Fibroblast of lung (primary cell): Measurements from ENCODE around the gene CRYBG1. TPM values are rescaled to one million over a fixed set of nuclear protein-coding genes. Genes with fewer than 3 reads are reported as not detected.

Experiments
- DNase-seq, 2 donors: peaks; one replicate each; pipeline versions ENCODE4 v3.0.0 to v3.0.0-alpha.2; 2010; ENCODE audit warnings: low read depth in 2 of 2
- H2AFZ ChIP-seq: 2 replicates; pipeline ENCODE4 v1.5.1; 2012; ENCODE audit warnings: low read length, control low read depth, inconsistent platforms
- H3K27ac ChIP-seq: 2 replicates; pipeline ENCODE4 v1.5.1; 2011; ENCODE audit warnings: low read length, control low read depth; ENCODE audit not compliant: insufficient read depth
- H3K27me3 ChIP-seq: 2 replicates; pipeline ENCODE4 v1.5.1; 2011; ENCODE audit warnings: mild to moderate bottlenecking, low read length; ENCODE audit not compliant: control insufficient read depth, insufficient read depth
- H3K36me3 ChIP-seq: 2 replicates; pipeline ENCODE4 v1.5.1; 2011; ENCODE audit warnings: low read length; ENCODE audit not compliant: control insufficient read depth, insufficient read depth
- H3K4me1 ChIP-seq: 2 replicates; pipeline ENCODE4 v1.5.1; 2011; ENCODE audit warnings: low read length; ENCODE audit not compliant: control insufficient read depth, insufficient read depth; ENCODE audit errors: extremely low read depth
- H3K4me2 ChIP-seq: 2 replicates; pipeline ENCODE4 v1.5.1; 2011; ENCODE audit warnings: low read length, control low read depth; ENCODE audit not compliant: insufficient read depth; ENCODE audit errors: extremely low read depth
- H3K4me3 ChIP-seq, 4 experiments: fragments of 200-600 bp in 1 of 4; sonication (generic) in 1 of 4; replicated peaks in 1 of 4; 2 replicates each; pipeline ENCODE4 v1.5.1; 2011 to 2016; ENCODE audit warnings: low read length in 4 of 4, low read depth in 3 of 4, mild to moderate bottlenecking in 3 of 4, control low read depth in 2 of 4, inconsistent platforms in 1 of 4, mixed read lengths in 1 of 4; ENCODE audit not compliant: insufficient read depth in 1 of 4; ENCODE audit errors: control extremely low read depth in 1 of 4
- H3K79me2 ChIP-seq: 2 replicates; pipeline ENCODE4 v1.5.1; 2012; ENCODE audit warnings: mild to moderate bottlenecking, low read length, inconsistent platforms; ENCODE audit not compliant: control insufficient read depth, insufficient read depth
- H3K9ac ChIP-seq: 2 replicates; pipeline ENCODE4 v1.5.1; 2011; ENCODE audit warnings: mild to moderate bottlenecking, low read length, control low read depth; ENCODE audit not compliant: insufficient read depth
- H3K9me3 ChIP-seq: 2 replicates; pipeline ENCODE4 v1.5.1; 2012; ENCODE audit warnings: low read depth, low read length; ENCODE audit not compliant: control insufficient read depth, insufficient read depth
- H4K20me1 ChIP-seq: 2 replicates; pipeline ENCODE4 v1.5.1; 2011; ENCODE audit warnings: low read length; ENCODE audit not compliant: control insufficient read depth, insufficient read depth; ENCODE audit errors: extremely low read depth
- CTCF ChIP-seq, 2 donors: IDR thresholded peaks in 1 of 2; conservative IDR thresholded peaks in 1 of 2; 1 replicate in 1 of 2; 2 replicates in 1 of 2; pipeline ENCODE4 v1.5.1; 2011 to 2012; ENCODE audit warnings: low read length in 2 of 2, control low read depth in 1 of 2, inconsistent platforms in 1 of 2, low read depth in 1 of 2, mild to moderate bottlenecking in 1 of 2
- EZH2 ChIP-seq: IDR thresholded peaks from 2 replicates; pipeline ENCODE4 v1.5.1; 2012; ENCODE audit warnings: low read length, control low read depth, mild to moderate bottlenecking; ENCODE audit errors: missing control alignments
- polyA plus RNA-seq, 2 donors: library from polyadenylated mRNA; depleted of rRNA in 1 of 2; stranded (reverse) in 1 of 2; unstranded in 1 of 2; fragments of >200 nt; gene quantifications; 2 replicates each; pipeline ENCODE4 v1.2.1, GENCODE V29; 2011 to 2012; ENCODE audit warnings: missing spikeins in 1 of 2
- total RNA-seq: library from RNA; depleted of rRNA; stranded (reverse); fragments of >200 nt; gene quantifications from 2 replicates; pipeline ENCODE4 v1.2.1, GENCODE V29; 2014

The CRYBG1 gene
- total and polyA plus RNA-seq, 2 donors (not counting 1 experiment from before 2014, with no cell fraction given): 4.3 to 10.1 TPM

DNA sequence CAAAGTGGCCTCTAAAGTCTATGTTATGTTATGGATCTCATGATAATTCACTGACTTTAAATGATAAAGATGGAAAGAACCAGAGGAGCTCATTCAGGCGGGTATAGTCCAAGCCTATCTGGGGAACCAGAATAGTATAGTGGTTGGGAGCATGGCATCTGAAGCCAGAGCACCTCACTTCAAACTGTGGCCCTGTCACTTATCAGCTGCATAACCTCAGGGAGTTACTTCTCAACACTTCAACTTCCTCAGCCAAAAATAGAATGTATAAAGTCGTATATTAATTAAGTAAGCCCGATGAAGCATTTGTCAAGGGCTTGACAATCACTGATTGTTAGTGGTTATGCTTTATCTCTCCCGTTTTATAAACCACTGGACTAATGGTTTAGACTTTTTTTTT lies 156.1 kb downstream of the CRYBG1 start:
- H3K4me2 ChIP-seq: no peak overlapping the region
- no peaks in the 10 kb centered on the region for H3K9me3 ChIP-seq
- no peaks in the 10 kb centered on the region for H3K27me3 ChIP-seq
- TF ChIP-seq CTCF (conservative IDR thresholded peaks at IDR 0.05 in 1 of 2, IDR thresholded peaks at IDR 0.05 in 1 of 2; ENCODE audit: low read depth in 1 of 2, low read length in 2 of 2): no peak
- no peaks in the 10 kb centered on the region for H3K36me3 ChIP-seq
- H4K20me1 ChIP-seq: no peaks in the 10 kb centered on the region
- no peak for DNase-seq
- no peak overlapping the region for H3K9ac ChIP-seq
- no peak overlapping the region for H3K4me3 ChIP-seq
- H3K79me2 ChIP-seq: no peaks in the 10 kb centered on the region
- H3K27ac ChIP-seq: no peak overlapping the region
- H3K4me1 ChIP-seq: peaks cover 20% of the 10 kb centered on the region
- no peak overlapping the region for H2AFZ ChIP-seq

DNA sequence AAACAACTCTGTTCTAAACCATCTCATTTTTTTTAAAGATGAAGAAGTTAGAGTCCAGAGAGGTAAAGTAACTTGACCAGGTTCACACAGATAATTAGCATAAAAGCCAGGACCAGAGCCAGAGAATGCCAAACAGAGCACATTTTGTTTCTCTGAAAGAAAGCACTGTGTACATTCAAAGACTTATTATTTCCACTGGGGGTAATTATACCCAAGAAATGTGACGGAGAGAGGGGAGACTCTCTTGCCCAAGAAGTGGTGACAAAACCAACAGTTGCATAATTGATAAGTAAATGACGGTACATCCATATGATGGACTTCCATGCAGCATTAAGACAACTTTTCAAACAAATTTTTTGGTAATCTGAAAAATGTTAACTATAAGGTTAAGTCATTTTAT lies 157.2 kb downstream of the CRYBG1 start:
- no peaks in the 10 kb centered on the region for H3K79me2 ChIP-seq
- no peak overlapping the region for H3K4me2 ChIP-seq
- H3K36me3 ChIP-seq: no peaks in the 10 kb centered on the region
- no peak overlapping the region for H3K4me3 ChIP-seq
- H3K27me3 ChIP-seq: no peaks in the 10 kb centered on the region
- H3K9me3 ChIP-seq: no peaks in the 10 kb centered on the region
- H2AFZ ChIP-seq: no peak overlapping the region
- no peak for DNase-seq
- no peak for TF ChIP-seq EZH2
- no peak for TF ChIP-seq CTCF (conservative IDR thresholded peaks at IDR 0.05 in 1 of 2, IDR thresholded peaks at IDR 0.05 in 1 of 2; ENCODE audit: low read depth in 1 of 2, low read length in 2 of 2)
- H3K9ac ChIP-seq: no peak overlapping the region
- no peak overlapping the region for H3K27ac ChIP-seq
- peaks cover 19% of the 10 kb centered on the region for H3K4me1 ChIP-seq
- H4K20me1 ChIP-seq: no peaks in the 10 kb centered on the region

- Histone ChIP-seq H3K36me3 (no peaks in the 10 kb centered on the region), H4K20me1 (no peaks in the 10 kb centered on the region), H3K9ac (no peak overlapping the region), H3K9me3 (no peaks in the 10 kb centered on the region), H3K4me2 (peak overlapping the region; percentile 60), H3K27ac (peak overlapping the region; percentile 66), H3K4me3 (no peak overlapping the region), H3K27me3 (no peaks in the 10 kb centered on the region), H3K79me2 (no peaks in the 10 kb centered on the region), H2AFZ (no peak overlapping the region), H3K4me1 (peaks cover 19% of the 10 kb centered on the region)
- no peak for TF ChIP-seq CTCF (conservative IDR thresholded peaks at IDR 0.05 in 1 of 2, IDR thresholded peaks at IDR 0.05 in 1 of 2; ENCODE audit: low read depth in 1 of 2, low read length in 2 of 2)
- no peak for TF ChIP-seq EZH2
- no peak for DNase-seq
These were observed 158.2 kb downstream of the CRYBG1 start for GRCh38 chr6:106518748-106519147.
